Measurements from ENCODE around the gene MTMR3.

Gene MTMR3

DNA sequence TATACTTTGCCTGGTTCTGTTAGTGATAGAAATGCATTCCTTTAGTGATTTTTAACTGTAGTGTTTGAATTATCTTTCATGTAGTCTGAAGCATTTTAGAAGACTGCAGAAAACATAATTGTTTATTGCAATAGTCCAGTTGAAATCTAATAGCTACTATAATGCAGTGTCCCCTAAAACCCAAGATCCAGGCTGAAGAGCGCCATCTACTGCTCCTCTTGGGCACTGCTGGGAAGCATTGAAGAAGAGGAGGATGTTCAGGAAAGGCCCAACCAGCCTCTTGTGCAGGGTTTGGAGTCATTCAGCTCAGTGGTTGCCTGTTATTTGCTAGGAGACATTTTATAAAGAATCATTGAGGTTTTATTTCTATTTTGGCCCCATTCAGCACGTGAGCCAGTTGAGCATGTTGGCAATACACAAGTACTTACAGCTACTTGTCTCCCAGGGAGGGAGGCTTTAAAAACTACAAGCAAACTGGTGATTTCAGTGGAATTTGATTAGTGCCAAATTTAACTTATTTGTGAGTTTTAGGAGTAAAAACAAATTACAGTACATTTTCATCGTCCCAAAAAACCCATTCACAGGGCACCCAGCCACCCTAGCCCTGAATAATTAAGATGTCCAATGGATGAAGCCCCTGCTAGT lies 122.4 kb downstream of the MTMR3 start:
- peak; percentile 72 for DNase-seq

DNA sequence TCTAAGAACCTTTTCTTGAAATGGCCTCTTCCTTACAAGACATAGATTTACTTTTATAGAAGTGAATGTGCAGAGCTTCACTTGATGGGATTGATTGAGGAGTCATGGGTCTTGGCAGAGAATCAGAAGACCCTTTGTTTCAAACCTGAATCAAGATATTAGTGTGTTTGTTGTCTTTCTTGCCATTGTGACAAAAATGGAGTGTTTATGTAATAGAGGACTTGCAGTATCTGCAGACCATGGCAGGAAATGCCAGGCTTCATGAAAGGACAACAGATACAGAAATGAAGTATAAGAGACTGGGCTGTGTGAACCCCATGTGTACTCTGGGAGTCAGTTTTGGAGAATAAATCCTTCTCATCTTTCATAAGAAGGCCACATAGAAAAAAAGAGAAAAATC lies 124.4 kb downstream of the MTMR3 start:
- no peak for DNase-seq

DNA sequence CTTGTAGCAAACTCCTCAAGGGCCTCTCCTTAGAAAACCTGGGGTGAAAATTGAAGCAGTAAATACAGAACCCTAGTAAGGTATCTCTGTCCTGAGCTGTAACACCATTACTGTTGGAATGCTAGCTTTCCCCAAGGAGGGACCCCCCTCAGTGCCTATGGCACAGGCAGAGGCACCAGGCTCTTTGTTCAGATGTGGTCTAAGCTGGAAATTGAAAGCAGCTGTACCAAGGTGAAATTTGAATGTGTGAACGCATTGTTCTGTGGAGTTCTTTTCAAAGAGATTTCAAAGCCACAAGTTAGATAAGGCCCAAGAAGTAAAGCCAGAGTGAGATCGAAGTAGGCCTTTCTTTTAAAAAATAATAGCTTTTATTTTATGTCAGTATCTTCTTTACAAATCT lies 125.4 kb downstream of the MTMR3 start:
- no peak for DNase-seq

DNA sequence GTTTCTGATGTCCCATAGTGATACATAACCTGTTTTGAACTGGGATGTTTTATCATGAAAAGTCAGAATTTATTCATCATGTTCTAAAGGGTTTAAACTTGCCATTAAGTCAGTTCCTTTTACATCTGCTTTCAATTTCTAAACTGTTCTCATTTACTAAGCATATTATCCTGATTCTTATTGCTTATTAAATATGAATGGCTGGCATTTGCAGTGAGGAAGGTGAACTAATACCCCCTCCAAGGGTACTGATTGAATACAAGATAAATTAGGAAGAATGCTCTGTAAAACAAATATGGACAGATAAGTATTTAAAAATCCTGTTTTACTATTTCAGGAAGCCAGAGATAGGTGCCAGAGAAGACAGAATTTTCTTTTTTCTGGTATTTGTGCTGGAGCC lies 126.5 kb downstream of the MTMR3 start:
- DNase-seq, result no peak

DNA sequence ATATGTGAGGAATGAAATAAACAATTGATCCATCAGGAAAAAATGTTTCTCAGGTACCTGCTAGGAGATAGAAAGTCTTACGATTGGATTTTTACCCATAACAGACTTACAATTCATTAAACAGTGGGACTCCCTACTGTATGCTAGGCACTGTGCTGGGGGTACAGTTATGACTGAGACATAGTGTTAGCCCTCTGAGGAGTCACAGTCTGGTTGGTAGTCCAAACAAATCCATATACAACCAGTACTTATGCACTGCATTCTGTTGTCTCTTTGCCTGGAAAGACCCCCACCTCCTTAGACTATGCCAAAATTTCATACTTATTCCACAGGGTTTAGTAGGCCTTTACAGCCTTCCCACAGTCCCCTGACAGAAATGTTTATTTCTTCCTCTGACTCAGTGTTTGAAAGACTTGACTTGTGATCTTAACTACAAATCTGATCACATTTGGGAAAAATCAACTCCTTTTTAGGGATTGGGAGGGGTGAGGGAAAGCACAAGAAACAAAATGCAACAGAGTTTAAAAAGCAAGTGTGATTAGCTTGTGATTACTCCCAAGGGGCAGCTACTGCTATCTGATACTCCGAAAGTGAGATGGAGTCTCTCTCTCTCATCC lies 127.9 kb downstream of the MTMR3 start:
- DNase-seq, result no peak

DNA sequence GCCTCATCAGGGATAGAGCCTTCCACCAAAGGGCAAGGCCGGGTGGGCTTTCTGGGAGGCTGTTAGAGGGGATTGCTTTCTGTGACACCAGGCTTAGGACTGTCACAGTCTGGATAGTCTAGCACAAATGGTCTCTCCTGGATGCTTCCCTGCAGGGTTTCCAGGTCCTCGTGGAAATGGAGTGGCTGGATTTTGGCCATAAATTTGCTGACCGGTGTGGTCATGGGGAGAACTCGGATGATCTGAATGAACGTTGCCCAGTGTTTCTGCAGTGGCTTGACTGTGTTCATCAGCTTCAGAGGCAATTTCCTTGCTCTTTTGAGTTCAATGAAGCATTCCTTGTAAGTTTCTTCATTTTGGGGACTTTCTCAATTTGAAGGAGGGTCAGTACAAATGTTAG lies 130.2 kb downstream of the MTMR3 start:
- DNase-seq, result no peak

DNA sequence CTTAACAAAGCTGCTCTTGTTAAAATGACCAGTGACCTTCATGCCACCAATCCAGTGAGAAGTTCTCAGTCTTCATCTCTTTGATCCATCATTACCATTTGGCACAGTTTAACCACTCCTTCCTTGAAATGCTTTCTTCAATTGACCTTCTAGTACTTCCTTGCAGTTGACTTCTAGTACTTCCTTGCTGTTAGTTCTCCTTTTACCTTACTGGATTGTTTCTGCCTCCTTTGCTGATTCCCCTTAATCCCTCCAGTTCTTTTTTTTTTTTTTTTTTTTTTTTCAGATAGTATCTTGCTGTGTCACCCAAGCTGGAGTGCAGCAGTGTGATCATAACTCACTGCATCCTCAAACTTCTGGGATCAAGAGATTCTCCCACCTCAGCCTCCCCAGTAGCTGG lies 131.3 kb downstream of the MTMR3 start:
- no peak for DNase-seq

DNA sequence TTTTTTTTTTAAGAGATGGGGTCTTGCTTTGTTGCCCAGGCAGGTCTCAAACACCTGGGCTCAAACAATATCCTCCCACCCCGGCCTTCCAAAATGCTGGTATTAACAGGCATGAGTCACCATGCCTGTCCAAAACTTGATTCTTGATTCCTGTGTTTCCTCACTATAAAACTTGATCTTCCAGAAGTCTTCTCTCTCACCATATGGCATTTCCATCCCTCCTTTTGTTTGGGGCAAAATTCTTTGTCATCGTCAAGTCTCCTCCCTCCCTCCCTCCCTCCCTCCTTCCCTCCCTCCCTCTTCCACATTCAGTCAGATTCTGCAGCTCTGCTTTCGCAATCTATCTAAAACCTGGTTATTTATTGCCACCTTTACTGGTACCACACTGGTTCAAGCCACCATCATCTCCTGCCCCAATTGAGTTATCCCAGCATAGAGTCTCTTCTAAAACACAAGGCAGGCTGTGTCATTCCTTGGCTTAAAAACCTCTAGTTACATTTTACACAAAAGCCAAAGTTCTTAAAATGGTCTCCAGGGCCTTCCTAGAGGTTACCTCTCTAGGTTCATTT lies 132.3 kb downstream of the MTMR3 start:
- no peak for DNase-seq

DNA sequence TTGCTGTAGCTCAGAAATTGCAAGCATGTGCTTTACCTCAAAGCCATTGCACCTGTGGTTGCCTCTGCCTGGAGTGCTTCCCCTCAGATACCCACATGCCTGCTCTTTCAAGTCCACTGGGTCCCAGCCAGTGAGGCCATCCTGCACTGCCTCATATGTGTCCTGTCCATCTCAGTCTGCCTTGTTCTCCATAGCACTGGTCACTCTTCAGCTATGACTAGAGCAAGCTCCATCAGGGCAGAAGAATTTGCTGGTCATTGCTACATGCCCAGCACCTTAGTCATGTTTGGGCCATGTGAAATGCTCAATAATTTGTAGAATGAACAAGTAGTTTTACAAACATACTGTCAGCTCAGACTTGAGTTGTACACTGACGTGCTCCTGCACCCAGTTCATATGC lies 132.9 kb downstream of the MTMR3 start:
- DNase-seq, result no peak

DNA sequence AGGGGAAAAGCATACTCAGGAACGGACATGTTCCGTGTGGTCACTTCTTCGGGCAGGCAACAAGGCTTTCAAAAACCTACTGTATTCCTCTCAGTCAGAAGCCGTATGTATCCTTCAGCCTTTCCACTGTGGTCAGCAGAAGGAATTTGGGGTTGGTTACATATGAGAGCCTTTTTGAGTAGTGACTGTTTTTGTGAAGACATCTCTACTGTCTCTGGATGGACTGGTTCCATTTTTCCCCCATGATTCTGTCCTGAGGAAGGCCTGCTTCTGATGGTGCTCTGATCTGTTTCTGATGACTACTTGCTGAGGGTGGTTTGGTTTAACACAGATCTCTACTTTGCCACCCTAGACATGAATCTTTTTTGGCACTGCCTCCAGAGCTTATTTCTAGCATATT lies 133.6 kb downstream of the MTMR3 start:
- DNase-seq, result no peak

DNA sequence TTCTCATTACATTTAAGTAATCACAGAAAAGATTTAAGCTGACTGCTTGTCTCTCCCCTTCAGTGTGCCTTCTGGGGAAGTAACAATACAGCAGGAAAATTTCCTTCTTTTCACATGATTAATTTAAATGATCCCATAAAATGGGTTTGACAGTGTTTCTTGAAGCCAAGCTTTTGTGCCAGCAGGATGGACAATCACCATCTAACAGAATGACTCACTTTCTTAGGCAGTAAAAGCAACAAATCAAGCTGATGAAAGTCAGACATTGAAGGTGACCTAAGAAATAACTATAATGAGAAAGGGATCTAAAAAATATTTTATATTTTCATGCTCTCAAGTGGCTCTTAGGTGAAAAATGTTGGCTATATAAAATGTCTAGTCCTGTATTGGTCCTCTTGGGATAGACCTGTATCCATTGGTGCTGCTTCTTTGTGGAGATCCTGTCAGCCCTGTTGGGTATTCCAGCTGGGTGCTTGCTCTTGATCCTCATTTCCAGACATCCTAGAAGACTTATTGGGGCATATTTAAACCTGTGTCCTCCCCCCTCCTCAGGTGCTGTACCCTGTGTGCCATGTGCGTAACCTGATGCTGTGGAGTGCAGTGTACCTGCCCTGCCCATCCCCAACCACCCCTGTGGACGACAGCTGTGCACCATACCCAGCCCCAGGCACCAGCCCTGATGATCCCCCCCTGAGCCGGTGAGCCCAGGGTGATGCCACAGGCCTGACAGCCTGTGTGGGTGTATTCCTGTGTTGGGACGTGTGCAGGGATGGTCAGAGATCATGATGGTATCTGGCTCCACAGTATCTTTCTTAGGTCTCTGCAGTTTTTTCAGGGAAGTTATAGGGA lies 134.6 kb downstream of the MTMR3 start:
- DNase-seq, result no peak

DNA sequence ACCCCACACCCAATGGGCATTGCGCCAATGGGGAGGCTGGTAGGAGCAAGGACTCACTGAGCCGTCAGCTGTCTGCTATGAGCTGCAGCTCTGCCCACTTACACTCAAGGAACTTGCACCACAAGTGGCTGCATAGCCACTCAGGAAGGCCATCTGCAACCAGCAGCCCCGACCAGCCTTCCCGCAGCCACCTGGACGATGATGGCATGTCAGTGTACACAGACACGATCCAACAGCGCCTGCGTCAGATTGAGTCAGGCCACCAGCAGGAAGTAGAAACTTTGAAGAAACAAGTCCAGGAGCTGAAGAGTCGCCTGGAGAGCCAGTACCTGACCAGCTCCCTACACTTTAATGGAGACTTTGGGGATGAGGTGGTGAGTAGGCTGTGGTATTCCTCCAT lies 137.5 kb downstream of the MTMR3 start:
- no peak for DNase-seq

DNA sequence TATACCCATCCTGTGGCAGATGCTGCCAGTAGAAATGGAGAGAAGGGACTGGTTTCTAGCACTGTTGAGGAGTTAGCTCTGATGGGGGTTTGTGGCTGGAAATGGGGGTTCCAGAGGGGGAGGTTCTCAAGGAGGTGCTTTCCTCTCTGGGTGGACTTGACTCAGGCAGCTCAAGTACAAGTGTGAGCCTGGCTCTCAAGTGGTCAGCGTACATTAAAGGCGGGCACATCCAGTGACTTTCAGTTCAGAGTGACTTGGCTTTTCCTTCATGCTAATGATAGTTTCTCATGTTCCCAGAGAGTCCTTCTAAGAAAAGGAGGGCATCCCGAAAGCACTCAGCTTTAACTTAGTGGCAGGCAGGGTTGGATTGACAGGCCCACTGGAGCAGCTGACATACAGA lies 138.4 kb downstream of the MTMR3 start:
- no peak for DNase-seq

DNA sequence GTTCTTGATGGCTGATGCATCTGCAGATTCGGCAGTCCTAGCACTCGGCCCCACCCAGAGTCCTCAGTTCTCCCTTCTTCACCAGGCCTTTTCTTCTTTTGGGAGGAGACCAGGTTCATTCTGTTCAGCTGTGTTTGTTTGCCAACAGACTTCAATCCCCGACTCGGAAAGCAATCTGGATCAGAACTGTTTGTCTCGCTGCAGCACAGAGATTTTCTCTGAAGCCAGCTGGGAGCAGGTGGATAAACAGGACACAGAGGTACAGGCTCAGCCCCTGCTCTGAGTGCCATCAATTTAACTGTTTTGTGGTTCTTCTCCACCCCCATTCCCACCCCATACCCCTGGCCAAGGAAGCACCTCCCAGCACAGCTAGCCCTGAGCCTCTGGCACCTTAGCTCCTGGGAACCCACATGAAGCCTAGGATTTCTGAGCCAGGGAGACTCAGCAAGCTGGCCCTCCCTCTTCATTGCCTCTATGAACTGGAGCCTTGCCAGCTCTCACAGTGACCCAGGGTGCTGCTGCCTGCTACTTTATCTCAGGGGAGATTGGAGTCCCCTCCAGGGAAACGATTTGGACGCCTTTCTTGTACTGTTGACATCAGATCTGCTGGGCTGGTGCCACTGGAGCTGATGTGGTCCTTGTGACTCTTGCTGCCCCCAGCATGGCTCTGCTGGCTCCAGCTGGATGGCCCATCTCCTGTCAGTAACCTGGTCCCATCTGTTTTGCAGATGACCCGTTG lies 139.1 kb downstream of the MTMR3 start:
- no peak for DNase-seq

DNA sequence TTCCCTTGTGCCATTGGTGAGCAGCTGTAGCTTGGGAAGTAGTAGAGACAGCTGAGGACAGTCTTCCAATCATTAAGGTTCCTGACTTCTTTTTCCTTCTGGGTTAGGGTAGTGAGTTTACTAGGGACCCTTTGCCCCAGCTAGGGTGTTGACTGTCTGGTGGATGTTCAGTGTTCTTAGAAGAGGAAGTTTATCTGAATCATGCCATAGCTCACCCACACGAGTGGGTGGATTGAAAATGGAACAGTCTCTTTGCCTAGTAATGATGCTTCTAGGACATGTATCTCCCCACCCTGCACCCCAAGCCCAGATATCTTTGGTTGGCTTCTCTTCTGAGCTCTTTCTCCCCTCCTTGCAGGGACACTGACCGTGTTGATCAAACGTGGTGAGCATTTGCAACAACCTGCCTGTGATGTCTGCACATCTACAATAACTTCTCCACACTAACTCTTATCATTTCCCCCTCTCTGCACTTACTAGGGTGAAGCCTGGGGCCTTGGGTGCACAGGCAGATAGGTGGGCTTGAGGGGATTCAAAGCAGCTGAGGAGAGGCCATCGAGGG lies 140.2 kb downstream of the MTMR3 start:
- no peak for DNase-seq

DNA sequence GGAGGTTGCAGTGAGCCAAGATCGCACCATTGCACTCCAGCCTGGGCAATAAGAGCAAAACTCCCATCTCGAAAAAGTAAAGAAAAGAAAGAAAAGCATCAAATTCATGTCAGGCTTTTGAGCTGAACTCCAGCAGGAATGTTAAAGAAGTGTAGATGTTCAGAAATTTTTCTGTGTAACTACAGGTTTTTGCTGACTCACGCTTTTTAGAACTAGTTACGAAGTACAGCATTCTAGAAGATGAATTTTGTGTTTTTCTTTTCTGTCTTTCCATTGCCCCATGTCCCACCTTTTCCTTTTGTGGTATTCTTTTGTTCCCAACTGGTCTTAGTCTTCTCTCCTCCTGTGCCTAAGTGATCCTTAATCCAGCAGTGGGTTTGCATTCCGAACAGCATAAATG lies 141.3 kb downstream of the MTMR3 start:
- DNase-seq, result no peak

DNA sequence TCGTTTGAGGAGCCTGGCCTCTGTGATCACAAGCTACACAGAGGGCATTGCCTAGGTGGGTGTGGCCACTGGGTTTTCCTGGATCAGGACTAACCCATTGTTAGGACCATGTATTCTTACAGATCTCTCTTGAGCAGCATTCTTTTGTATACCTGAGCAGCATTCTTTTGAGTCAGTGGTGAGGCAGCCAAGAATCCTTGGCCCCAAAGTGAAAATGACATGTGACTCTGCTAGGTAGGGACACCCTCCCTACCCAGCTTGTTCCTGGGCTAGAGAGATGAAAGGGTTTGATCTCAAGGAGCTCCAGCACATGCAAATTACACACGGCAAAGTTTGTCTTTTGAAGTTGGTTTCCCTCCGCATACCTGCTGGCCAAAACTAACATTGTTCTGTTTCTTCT lies 142.2 kb downstream of the MTMR3 start:
- DNase-seq, result no peak

DNA sequence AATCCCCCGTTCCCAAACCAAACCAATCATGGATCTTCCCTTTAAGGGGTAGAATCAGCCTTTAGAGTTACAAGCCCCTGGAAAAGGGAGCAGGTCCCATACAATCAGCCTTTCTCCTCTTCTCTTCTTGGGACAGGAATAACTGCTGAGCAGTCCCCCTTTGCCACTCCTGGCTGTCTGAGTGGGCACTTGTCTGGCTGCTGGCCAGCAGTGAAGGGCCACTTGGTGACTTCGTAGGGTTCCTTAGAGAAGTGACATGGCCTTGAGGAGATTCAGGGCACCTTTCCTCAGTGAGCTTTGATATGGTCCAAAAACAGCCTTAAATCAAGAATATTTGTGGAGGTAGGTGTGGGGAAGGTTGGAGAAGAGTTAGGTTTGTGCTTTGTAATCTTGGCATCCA lies 143.8 kb downstream of the MTMR3 start:
- DNase-seq, result no peak

DNA sequence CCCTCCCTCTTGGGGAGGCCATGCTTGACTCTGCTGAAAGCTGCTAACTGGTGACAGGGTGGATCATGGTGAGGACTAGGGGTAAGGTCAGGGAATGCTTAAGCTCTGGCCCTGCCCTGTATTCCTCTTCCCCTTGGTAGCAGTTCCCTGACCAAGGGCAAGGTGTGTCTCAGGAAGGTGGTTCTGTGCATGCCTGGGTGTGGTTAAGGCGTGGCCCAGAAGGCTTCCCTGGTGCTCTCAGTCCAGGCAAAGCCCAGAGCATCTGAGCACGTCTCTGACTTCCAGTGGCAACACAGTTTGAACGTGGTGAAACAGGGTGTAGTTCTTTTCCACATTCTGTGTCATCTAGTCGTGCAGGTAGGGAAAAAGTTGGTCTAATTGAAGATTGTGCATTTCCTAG lies 144.2 kb downstream of the MTMR3 start:
- no peak for DNase-seq

DNA sequence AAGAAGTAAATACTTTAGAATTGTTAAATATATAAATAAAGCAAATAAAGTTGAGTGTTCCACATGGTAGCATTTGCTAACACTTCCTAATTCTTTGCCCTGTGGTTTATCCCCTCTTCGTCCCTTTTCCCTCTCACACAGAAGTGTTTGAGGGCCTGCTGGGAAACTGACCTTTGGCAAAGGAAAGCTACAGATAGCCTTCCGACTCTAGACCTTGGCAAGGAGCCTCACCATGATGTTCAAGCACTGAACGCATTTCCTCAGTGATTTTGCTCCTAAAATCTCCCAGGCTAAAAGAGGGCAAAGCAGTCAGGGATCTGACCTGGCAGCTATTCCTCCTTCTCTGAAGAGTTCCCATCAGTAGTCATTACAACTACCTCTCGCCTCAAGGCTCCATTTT lies 144.8 kb downstream of the MTMR3 start:
- DNase-seq, result no peak

DNA sequence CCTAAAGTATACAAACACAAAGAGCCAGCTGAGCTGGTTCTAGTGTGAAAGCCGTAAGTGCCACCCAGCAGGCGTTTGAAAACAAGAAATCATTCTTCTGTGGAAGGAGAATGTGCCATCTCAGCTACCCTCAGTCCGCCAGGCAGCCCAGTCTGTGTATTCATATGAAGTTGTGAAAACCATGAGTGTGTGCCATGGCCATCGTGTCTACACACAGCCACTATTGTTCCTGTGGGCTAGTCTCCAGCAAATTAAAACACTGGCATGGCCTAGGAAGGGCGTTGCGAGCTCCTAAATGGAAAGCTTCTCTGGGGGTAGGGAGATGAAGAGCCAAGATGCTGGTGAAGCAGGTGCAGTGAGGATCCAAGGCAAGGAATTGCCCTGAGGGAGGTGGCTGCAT lies 145.8 kb downstream of the MTMR3 start:
- no peak for DNase-seq

DNA sequence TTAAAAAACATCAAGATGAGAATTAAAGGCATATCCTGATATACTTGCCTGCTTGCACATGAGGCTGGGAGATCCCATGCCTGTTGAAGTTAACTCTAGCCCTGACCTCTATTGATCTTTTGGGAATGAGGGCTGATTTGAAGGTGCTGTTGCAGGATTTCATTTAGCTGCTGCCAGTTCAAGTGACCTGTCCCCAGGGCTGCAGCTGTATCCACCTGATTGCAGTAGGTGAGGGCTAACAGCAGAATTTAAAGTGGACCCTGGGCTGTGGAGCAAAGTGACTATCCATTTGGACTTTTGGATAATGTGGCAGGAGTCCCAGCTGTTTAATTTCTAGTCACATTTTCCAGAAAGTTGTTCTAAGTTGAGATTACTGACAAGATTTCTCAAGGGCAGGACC lies 146.5 kb downstream of the MTMR3 start:
- no peak for DNase-seq

DNA sequence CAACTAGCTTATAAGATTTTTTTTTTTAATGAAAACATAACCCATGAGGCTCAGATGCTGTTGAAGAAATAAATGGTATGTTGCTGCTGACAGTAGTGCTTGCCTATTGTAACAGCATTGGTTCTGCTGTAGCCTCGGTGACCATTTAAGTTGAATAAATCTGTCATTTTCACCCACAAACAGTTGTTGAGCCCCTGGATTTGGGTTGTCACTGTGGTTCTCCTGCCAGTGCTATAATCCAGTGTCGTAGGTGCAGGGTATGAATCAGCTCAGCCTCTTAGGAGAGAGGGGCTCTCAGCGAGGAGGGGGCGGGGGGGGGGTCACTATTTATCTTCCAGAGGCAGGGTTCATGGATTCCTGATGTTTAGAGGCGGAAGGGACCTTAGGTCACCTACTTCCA lies 147.4 kb downstream of the MTMR3 start:
- DNase-seq, result no peak
